ENCODE data around the gene CLASP1.

GRCh38 chr2:121363632-121364420 is 285.4 kb downstream of the CLASP1 start:
- TF ChIP-seq CTCF (conservative IDR thresholded peaks at IDR 0.05), result no peak
- TF ChIP-seq ZFX (IDR thresholded peaks at IDR 0.05), result no peak
